Sigmoid colon (tissue), 4 donors: ENCODE results near the gene AMACR.

Experiments
- CTCF ChIP-seq, 4 experiments: fragments of 450-650 bp in 3 of 4; fragments of 200-600 bp in 1 of 4; IDR thresholded peaks; one replicate each; pipeline ENCODE4 v1.5.1; 2016 to 2019; ENCODE audit warnings: antibody characterized with exemption in 4 of 4, mild to moderate bottlenecking in 3 of 4, moderate library complexity in 2 of 4
- EP300 ChIP-seq, 4 donors: sonication (generic); formaldehyde crosslinking; IDR thresholded peaks; one replicate each; pipeline ENCODE4 v1.6.1; 2017; ENCODE audit warnings: antibody characterized with exemption in 4 of 4
- POLR2A ChIP-seq, 2 donors: fragments of 450-650 bp; IDR thresholded peaks; one replicate each; pipeline ENCODE4 v1.6.1; 2016; ENCODE audit warnings: antibody characterized with exemption in 2 of 2, mild to moderate bottlenecking in 2 of 2, moderate library complexity in 2 of 2

GRCh38 chr5:33985447-33985846, 22.4 kb downstream of the AMACR start:
- TF ChIP-seq CTCF (IDR thresholded peaks at IDR 0.05) (no peak), EP300 (IDR thresholded peaks at IDR 0.05) (no peak), POLR2A (IDR thresholded peaks at IDR 0.05) (no peak)
